ENCODE measurements around the gene RRP7A. TPM values are rescaled to one million over a fixed set of nuclear protein-coding genes. Genes with fewer than 3 reads are reported as not detected.

Gene RRP7A
- total and polyA plus RNA-seq, 10 of the 15 experiments (the other 5 are each of a cell fraction or from before 2014, with no cell fraction given) = 2.9 to 114 (median 43.8) TPM

DNA sequence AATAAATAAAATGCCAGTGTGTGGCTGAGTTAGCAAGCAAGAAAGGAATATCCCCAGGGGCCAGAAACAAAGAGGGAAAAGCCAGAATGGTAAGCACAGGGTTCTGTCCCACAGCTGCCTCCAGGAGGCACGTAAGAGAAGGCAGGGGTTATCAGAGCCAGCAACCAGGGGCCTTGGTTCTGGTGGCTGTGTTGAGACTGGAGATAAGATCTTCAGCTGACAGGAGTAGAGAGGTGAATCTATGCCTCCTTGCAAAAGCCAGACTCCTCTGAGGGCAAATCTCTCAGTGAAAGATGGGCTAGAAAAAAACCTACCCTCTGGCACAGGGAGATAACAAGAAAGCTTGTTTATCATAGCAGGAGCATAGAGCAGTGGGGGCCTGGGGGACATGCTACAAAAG is 57.6 kb downstream of the RRP7A start:
- FAIRE-seq = no peak

More for the DNA sequence above, 57.6 kb downstream of the RRP7A start:
- ChIA-PET SMC1A (ENCODE audit: uncharacterized antibody, unreplicated experiment) (interaction anchor here (0.8 to 1.4 kb wide), 2 partner anchors 8 to 17 kb away, joined by 3 to 5 read pairs; no protein-coding TSS in a partner anchor), CTCF (interaction anchor here (0.7 to 3.5 kb wide), 3 partner anchors 12 to 17 kb away, joined by 3 to 18 read pairs (median 3); no protein-coding TSS in a partner anchor), POLR2A (no interaction called here), RAD21 (ENCODE audit: unreplicated experiment) (interaction anchor here (0.5 kb wide), 1 partner anchor 85 kb away, joined by 3 read pairs; no protein-coding TSS in a partner anchor)
- Histone ChIP-seq H3K9me3 (replicated peaks; ENCODE audit: control insufficient read depth, insufficient read depth, low read length) (no peaks in the 10 kb centered on the region), H3K9ac (ENCODE audit: control insufficient read depth, insufficient read depth, low read length) (no peak overlapping the region), H3K4me1 (ENCODE audit: control insufficient read depth, insufficient read depth, low read length) (peaks cover 10% of the 10 kb centered on the region), H3K27me3 (replicated peaks in 1 of 2; ENCODE audit: control insufficient read depth in 2 of 2, insufficient read depth in 2 of 2, low read length in 1 of 2) (no peaks in the 10 kb centered on the region), H3K27ac (ENCODE audit: control insufficient read depth, insufficient read depth) (no peak overlapping the region), H3K4me2 (ENCODE audit: control insufficient read depth, insufficient read depth) (no peak overlapping the region), H3K79me2 (ENCODE audit: control insufficient read depth, insufficient read depth, low read length) (no peaks in the 10 kb centered on the region), H4K20me1 (ENCODE audit: control insufficient read depth, insufficient read depth) (no peaks in the 10 kb centered on the region), H2AFZ (ENCODE audit: control insufficient read depth, low read depth, low read length) (no peak overlapping the region), H3K4me3 (no peak overlapping the region), H3K36me3 (ENCODE audit: control insufficient read depth in 2 of 2, insufficient read depth in 2 of 2, low read length in 1 of 2) (no peaks in the 10 kb centered on the region)
- ATAC-seq (no peak), DNase-seq (ENCODE audit: low read depth, low spot score) (no peak)
- WGBS (ENCODE audit: insufficient coverage, insufficient replicate concordance, low lambda C conversion rate, missing lambda C conversion rate) = 38% methylated on average over 1 of the region's 1 CpG
- in situ Hi-C loops (cut with MboI) (no loop called here), intact Hi-C loops (cut with micrococcal nuclease; ENCODE audit: unreplicated experiment) (no loop called here)
- TF ChIP-seq YBX1 (IDR thresholded peaks at IDR 0.05) = no peak
- TF ChIP-seq ZZZ3 (IDR thresholded peaks at IDR 0.05; ENCODE audit: control insufficient read depth, insufficient read length, low read depth) = no peak
- TF ChIP-seq IRF4 (IDR thresholded peaks at IDR 0.05; ENCODE audit: low read depth, low read length) = no peak
- no peak for TF ChIP-seq CBFB (IDR thresholded peaks at IDR 0.05; ENCODE audit: low read depth)
- TF ChIP-seq, protein P1, sequence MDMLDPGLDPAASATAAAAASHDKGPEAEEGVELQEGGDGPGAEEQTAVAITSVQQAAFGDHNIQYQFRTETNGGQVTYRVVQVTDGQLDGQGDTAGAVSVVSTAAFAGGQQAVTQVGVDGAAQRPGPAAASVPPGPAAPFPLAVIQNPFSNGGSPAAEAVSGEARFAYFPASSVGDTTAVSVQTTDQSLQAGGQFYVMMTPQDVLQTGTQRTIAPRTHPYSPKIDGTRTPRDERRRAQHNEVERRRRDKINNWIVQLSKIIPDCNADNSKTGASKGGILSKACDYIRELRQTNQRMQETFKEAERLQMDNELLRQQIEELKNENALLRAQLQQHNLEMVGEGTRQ (IDR thresholded peaks at IDR 0.05; ENCODE audit: borderline replicate concordance, low read depth, low read length) = no peak
- TF ChIP-seq NFYB (IDR thresholded peaks at IDR 0.05; ENCODE audit: insufficient read depth, low read depth, low read length) = no peak
- TF ChIP-seq ASH2L (IDR thresholded peaks at IDR 0.05; ENCODE audit: borderline replicate concordance, low read depth) = no peak
- TF ChIP-seq PML (IDR thresholded peaks at IDR 0.05; ENCODE audit: low read length) = no peak
- TF ChIP-seq PAX8 (IDR thresholded peaks at IDR 0.05) = no peak
- no peak for TF ChIP-seq TCF3 (IDR thresholded peaks at IDR 0.05; ENCODE audit: borderline replicate concordance, insufficient read depth, low read depth, low read length)
- no peak for TF ChIP-seq ETV6 (conservative IDR thresholded peaks at IDR 0.05 in 1 of 2, IDR thresholded peaks at IDR 0.05 in 1 of 2; ENCODE audit: borderline replicate concordance in 1 of 2, low read depth in 1 of 2)
- no peak for TF ChIP-seq TCF7 (IDR thresholded peaks at IDR 0.05; ENCODE audit: borderline replicate concordance)
- TF ChIP-seq MTA3 (IDR thresholded peaks at IDR 0.05; ENCODE audit: borderline replicate concordance, low read length) = no peak
- no peak for TF ChIP-seq FOXK2 (IDR thresholded peaks at IDR 0.05)
- TF ChIP-seq SREBF2 (IDR thresholded peaks at IDR 0.05; ENCODE audit: low read length) = no peak
- no peak for TF ChIP-seq BCL11A (IDR thresholded peaks at IDR 0.05; ENCODE audit: low read depth, low read length)
- TF ChIP-seq MEF2B (IDR thresholded peaks at IDR 0.05; ENCODE audit: partially characterized antibody, poor library complexity, severe bottlenecking) = no peak
- TF ChIP-seq GABPA (IDR thresholded peaks at IDR 0.05; ENCODE audit: low read depth) = no peak
- TF ChIP-seq SIN3A (IDR thresholded peaks at IDR 0.05; ENCODE audit: low read depth, low read length) = no peak
- no TSS peak for BruUV-seq (replicated peaks)
